Stimulated activated naive B cell treated with anti-CD40 and anti-IgM and Interleukin-4, amounts not matched to agents 10 μg/mL and 1 μg/mL and 100 μg/mL, for 72 hours (primary cell): Measurements from ENCODE around the gene ACOT13.
"Not testable (repeated sequence)": the region's sequence is repeated elsewhere in the genome, so short reads cannot be mapped to it uniquely, and the experiment has no call there.

Experiments used
- ATAC-seq, 2 donors: fragments of 150-1000 bp; cut with Tn5 transposase; replicated peaks; 2 replicates each; pipeline ENCODE4 v1.10.0; 2021; ENCODE audit warnings: moderate library complexity in 1 of 2
- DNase-seq: peaks from one replicate; pipeline ENCODE4 v3.0.0; 2021
- H3K27ac Mint-ChIP-seq: one replicate; pipeline ENCODE4 v1.8.0; 2022; ENCODE audit warnings: mild to moderate bottlenecking, mixed read lengths
- H3K27me3 Mint-ChIP-seq, 2 donors: one replicate each; pipeline ENCODE4 v1.8.0; 2022; ENCODE audit warnings: mixed read lengths in 2 of 2
- H3K36me3 Mint-ChIP-seq, 2 donors: one replicate each; pipeline ENCODE4 v1.8.0; 2022; ENCODE audit warnings: mixed read lengths in 2 of 2, mild to moderate bottlenecking in 1 of 2
- H3K4me1 Mint-ChIP-seq, 2 donors: one replicate each; pipeline ENCODE4 v1.8.0; 2022; ENCODE audit warnings: mixed read lengths in 2 of 2, mild to moderate bottlenecking in 1 of 2
- H3K4me3 Mint-ChIP-seq, 2 donors: one replicate each; pipeline ENCODE4 v1.8.0; 2022; ENCODE audit warnings: mild to moderate bottlenecking in 2 of 2, mixed read lengths in 2 of 2, moderate library complexity in 1 of 2
- H3K9me3 Mint-ChIP-seq, 2 donors: one replicate each; pipeline ENCODE4 v1.8.0; 2022; ENCODE audit warnings: mixed read lengths in 2 of 2, mild to moderate bottlenecking in 1 of 2

The ACOT13 gene

GRCh38 chr6:24716602-24717148 lies 49.8 kb downstream of the ACOT13 start:
- ATAC-seq, H3K9me3 Mint-ChIP-seq, H3K27me3 Mint-ChIP-seq, DNase-seq, H3K27ac Mint-ChIP-seq: not testable (repeated sequence)
- H3K4me1 Mint-ChIP-seq: peaks cover 21 to 62% of the 10 kb centered on the region in 2 donors
- H3K36me3 Mint-ChIP-seq: peaks cover 40 to 52% of the 10 kb centered on the region in 2 donors
- peak overlapping the region; percentile 29 to 35 for H3K4me3 Mint-ChIP-seq

GRCh38 chr6:24718449-24719124 lies 51.7 kb downstream of the ACOT13 start:
- DNase-seq (no peak), ATAC-seq (no peak)
- Mint-ChIP-seq H3K9me3 (no peaks in the 10 kb centered on the region), H3K4me1 (peaks cover 16 to 47% of the 10 kb centered on the region in 2 donors), H3K36me3 (peaks cover 29 to 41% of the 10 kb centered on the region in 2 donors), H3K4me3 (peak overlapping the region; percentile 97 to 100), H3K27me3 (no peaks in the 10 kb centered on the region), H3K27ac (peak overlapping the region; percentile 100)

DNA sequence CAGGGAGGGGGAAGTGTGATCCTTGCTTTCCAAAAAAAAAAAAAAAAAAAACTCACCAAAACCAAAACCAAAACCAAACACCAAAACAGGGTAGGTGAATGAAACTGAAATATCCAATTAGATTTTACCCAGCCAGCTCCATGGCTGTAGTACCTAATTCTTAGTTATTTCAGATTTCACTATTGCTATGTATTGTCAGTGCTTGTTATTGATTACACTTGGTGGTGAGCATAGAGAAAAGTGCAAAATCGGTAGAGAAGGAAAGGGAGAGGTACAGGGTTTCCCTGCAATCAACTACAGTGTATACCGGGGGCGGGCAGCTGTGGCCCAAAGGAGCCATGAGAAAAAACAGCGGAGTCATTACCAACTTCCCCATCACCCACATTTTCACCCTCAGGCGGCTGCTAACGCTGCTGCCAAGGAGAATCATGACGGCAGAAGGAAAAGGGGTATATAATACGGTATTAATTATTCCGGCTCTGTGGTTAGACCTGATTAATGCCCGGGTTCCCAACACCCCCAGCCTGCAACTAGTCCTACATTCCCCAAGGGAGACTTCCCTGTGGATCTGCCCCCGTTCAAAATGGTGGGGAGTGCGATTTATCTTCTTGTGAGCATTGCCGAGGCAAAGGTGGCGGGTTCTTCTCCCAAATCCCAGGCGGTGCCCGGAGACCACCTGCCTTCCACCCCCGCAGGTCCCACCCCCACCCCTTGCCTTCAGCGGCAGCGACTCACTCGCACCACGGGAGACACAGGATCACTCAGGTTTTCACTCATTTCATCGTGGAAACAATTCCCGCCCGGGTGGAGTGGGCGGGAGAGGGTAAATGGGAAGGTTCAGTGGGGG lies 52.5 kb downstream of the ACOT13 start, which contains the start of gene C6orf62:
Gene C6orf62, minus strand, starts transcription at position 30 of the 847 bp plus-strand sequence. CDS start 486 bp downstream, outside the sequence.
- ATAC-seq: peak; percentile 29 to 33
- DNase-seq: peak; percentile 63

GRCh38 chr6:24720131-24720603 lies 53.3 kb downstream of the ACOT13 start:
- peaks cover 16 to 35% of the 10 kb centered on the region in 2 donors for H3K4me1 Mint-ChIP-seq
- peaks cover 29 to 38% of the 10 kb centered on the region in 2 donors for H3K36me3 Mint-ChIP-seq
- H3K27ac Mint-ChIP-seq: peak overlapping the region; percentile 100
- H3K27me3 Mint-ChIP-seq: no peaks in the 10 kb centered on the region
- DNase-seq (peak; percentile 73), ATAC-seq (peak; percentile 29 to 35)
- H3K4me3 Mint-ChIP-seq: peak overlapping the region; percentile 97 to 100
- no peaks in the 10 kb centered on the region for H3K9me3 Mint-ChIP-seq

More for the DNA sequence above, 52.5 kb downstream of the ACOT13 start, which contains the start of gene C6orf62:
- Mint-ChIP-seq H3K36me3 (peaks cover 29 to 41% of the 10 kb centered on the region in 2 donors), H3K4me1 (peaks cover 16 to 41% of the 10 kb centered on the region in 2 donors), H3K27ac (peak within 1 kb of the TSS; percentile 100), H3K9me3 (no peaks in the 10 kb centered on the region), H3K4me3 (peak within 1 kb of the TSS; percentile 97 to 100), H3K27me3 (no peaks in the 10 kb centered on the region)

GRCh38 chr6:24720604-24721460 lies 54.0 kb downstream of the ACOT13 start:
- Mint-ChIP-seq H3K36me3 (peaks cover 25 to 32% of the 10 kb centered on the region in 2 donors), H3K27me3 (no peaks in the 10 kb centered on the region), H3K4me1 (peaks cover 14 to 28% of the 10 kb centered on the region in 2 donors), H3K9me3 (no peaks in the 10 kb centered on the region), H3K4me3 (peak overlapping the region; percentile 97 to 100), H3K27ac (peak overlapping the region; percentile 100)
- DNase-seq (peak; percentile 100), ATAC-seq (peak; percentile 90)

GRCh38 chr6:24721461-24722215 lies 54.8 kb downstream of the ACOT13 start:
- ATAC-seq (peak; percentile 71 to 74), DNase-seq (no peak)
- Mint-ChIP-seq H3K27me3 (no peaks in the 10 kb centered on the region), H3K36me3 (peaks cover 24 to 32% of the 10 kb centered on the region in 2 donors), H3K4me3 (peak overlapping the region; percentile 97 to 100), H3K4me1 (peaks cover 10 to 20% of the 10 kb centered on the region in 2 donors), H3K9me3 (no peaks in the 10 kb centered on the region), H3K27ac (peak overlapping the region; percentile 100)

- peak overlapping the region in 1 of 2 donors; percentile 17 for H3K4me3 Mint-ChIP-seq
- peak overlapping the region; percentile 25 for H3K27ac Mint-ChIP-seq
- no peak for DNase-seq
- H3K36me3 Mint-ChIP-seq: peaks cover 17 to 21% of the 10 kb centered on the region in 2 donors
- H3K4me1 Mint-ChIP-seq: peaks cover 4 to 8% of the 10 kb centered on the region in 2 donors
- no peaks in the 10 kb centered on the region for H3K27me3 Mint-ChIP-seq
- ATAC-seq: no peak
- H3K9me3 Mint-ChIP-seq: no peaks in the 10 kb centered on the region
Measured at GRCh38 chr6:24723270-24723669, 56.4 kb downstream of the ACOT13 start.

DNA sequence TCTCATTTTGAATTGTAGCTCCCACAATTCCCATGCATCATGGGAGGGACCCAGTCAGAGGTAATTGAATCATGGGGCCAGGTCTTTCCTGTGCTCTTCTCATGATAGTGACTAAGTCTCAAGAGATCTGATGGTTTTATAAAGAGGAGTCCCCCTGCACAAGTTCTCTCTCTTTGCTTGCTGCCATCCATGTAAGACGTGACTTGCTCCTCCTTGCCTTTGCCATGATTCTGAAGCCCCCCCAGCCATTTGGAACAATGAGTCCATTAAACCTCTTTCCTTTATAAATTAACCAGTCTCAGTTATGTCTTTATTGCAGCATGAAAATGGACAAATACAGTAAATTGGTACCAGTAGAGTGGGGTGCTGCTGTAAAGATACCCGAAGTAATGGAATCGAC lies 63.8 kb downstream of the ACOT13 start:
- H3K27me3 Mint-ChIP-seq, ATAC-seq, DNase-seq, H3K27ac Mint-ChIP-seq: not testable (repeated sequence)
- Mint-ChIP-seq H3K4me1 (peaks cover 7 to 14% of the 10 kb centered on the region in 2 donors), H3K36me3 (peaks cover 7 to 15% of the 10 kb centered on the region in 2 donors), H3K4me3 (peak overlapping the region in 1 of 2 donors; percentile 1), H3K9me3 (peaks cover 11 to 13% of the 10 kb centered on the region in 2 donors)

- H3K4me1 Mint-ChIP-seq: peaks cover 7 to 14% of the 10 kb centered on the region in 2 donors
- H3K27me3 Mint-ChIP-seq, ATAC-seq, H3K27ac Mint-ChIP-seq, DNase-seq, H3K4me3 Mint-ChIP-seq: not testable (repeated sequence)
- H3K36me3 Mint-ChIP-seq: peaks cover 7 to 15% of the 10 kb centered on the region in 2 donors
- H3K9me3 Mint-ChIP-seq: peaks cover 11 to 13% of the 10 kb centered on the region in 2 donors
Measured at GRCh38 chr6:24731456-24732134, 64.7 kb downstream of the ACOT13 start.

DNA sequence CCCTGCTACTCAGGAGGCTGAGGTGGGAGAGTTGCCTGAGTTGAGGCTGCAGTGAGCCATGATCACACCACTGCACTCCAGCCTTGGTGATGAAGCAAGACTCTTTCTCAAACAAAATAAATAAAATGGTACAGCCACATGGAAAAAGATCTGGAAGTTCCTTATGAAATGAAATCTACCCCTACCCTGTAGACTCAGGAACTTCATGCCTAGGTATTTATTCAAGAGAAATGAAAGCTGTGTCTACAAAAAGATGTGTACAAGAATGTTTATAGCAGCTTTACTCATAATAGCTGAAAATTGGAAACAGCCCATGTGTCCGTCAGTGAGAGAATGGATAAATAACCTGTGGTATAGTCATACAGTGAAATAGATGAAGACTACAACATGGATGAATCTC lies 67.3 kb downstream of the ACOT13 start:
- DNase-seq (no peak), ATAC-seq (no peak)
- Mint-ChIP-seq H3K27ac (no peak overlapping the region), H3K27me3 (no peaks in the 10 kb centered on the region), H3K36me3 (peaks cover 7 to 15% of the 10 kb centered on the region in 2 donors), H3K9me3 (peaks cover 11 to 13% of the 10 kb centered on the region in 2 donors), H3K4me3 (no peak overlapping the region), H3K4me1 (peaks cover 5 to 7% of the 10 kb centered on the region in 2 donors)

DNA sequence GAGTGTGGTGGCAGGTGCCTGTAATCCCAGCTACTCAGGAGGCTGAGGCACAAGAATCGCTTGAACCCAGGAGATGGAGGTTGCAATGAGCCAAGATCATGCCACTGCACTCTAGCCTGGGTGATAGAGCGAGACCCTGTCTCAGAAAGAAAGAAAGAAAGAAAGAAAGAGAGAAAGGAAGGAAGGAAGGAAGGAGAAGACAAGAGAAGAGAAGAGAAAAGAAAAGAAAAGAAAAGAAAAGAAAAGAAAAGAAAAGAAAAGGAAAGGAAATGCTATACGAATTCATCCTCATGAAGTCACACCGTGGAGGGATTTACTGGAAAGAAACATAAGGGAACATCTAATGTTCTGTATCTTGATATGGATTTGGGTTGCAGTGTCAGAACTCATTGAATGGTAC lies 67.8 kb downstream of the ACOT13 start:
- not testable (repeated sequence) for H3K4me3 Mint-ChIP-seq, ATAC-seq, H3K27ac Mint-ChIP-seq, DNase-seq, H3K27me3 Mint-ChIP-seq, H3K4me1 Mint-ChIP-seq
- Mint-ChIP-seq H3K36me3 (peaks cover 7 to 14% of the 10 kb centered on the region in 2 donors), H3K9me3 (peaks cover 11 to 13% of the 10 kb centered on the region in 2 donors)

DNA sequence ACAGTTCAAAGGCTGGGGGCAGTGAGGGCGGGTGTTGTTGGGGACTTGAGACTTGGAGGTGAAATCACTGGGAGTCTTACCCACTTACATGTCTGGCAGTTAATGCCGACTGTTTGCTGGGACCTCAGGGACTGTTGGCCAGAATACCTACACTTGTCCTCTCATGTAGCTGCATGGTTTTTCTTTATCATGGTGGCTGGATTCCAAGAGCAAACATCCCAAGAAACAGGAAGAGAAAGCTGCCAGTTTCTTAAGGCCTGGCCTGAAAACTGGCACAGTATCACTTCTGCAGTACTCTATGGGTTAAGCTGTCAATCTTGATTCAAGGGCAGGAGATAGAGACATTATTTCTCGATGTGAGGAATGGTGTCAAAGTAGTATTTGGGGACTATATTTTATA lies 71.9 kb downstream of the ACOT13 start:
- H3K4me3 Mint-ChIP-seq: no peak overlapping the region
- no peaks in the 10 kb centered on the region for H3K27me3 Mint-ChIP-seq
- no peak overlapping the region for H3K27ac Mint-ChIP-seq
- ATAC-seq: no peak
- H3K9me3 Mint-ChIP-seq: peaks cover 2 to 5% of the 10 kb centered on the region in 2 donors
- no peak for DNase-seq
- no peaks in the 10 kb centered on the region for H3K36me3 Mint-ChIP-seq
- H3K4me1 Mint-ChIP-seq: peaks cover 16 to 20% of the 10 kb centered on the region in 2 donors
